CD8-positive, alpha-beta memory T cell (primary cell): ENCODE measurements around the gene UNC5B. TPM values are rescaled to one million over a fixed set of nuclear protein-coding genes. Genes with fewer than 3 reads are reported as not detected.

Experiments
- CTCF ChIA-PET: fragments of 350-600 bp; sonication (Branson Sonifier 250); formaldehyde crosslinking; loops from one replicate; lab custom pipeline; 2021; ENCODE audit warnings: antibody characterized with exemption; lab: Charles Lee
- POLR2A ChIA-PET: fragments of 350-600 bp; sonication (Branson Sonifier 250); formaldehyde crosslinking; loops from one replicate; lab custom pipeline; 2021; ENCODE audit warnings: antibody characterized with exemption; lab: Charles Lee
- DNase-seq, 5 donors: peaks; one replicate each; pipeline versions ENCODE4 v3.0.0 to v3.0.0-alpha.2; 2020 to 2022; ENCODE audit warnings: mixed read lengths in 1 of 5
- H3K27ac ChIP-seq: one replicate; pipeline ENCODE4 v1.7.0; 2013; ENCODE audit warnings: low read depth, mild to moderate bottlenecking, low read length, moderate library complexity
- H3K27me3 ChIP-seq: 2 replicates; pipeline ENCODE4 v1.7.0; 2013; ENCODE audit warnings: low read length, mild to moderate bottlenecking; ENCODE audit not compliant: insufficient read depth, poor library complexity, severe bottlenecking
- H3K36me3 ChIP-seq: 2 replicates; pipeline ENCODE4 v1.7.0; 2013; ENCODE audit warnings: mild to moderate bottlenecking, low read length, moderate library complexity; ENCODE audit not compliant: insufficient read depth
- H3K4me1 ChIP-seq: 2 replicates; pipeline ENCODE4 v1.7.0; 2013; ENCODE audit warnings: mild to moderate bottlenecking, low read length, moderate library complexity; ENCODE audit not compliant: insufficient read depth
- H3K4me3 ChIP-seq: 2 replicates; pipeline ENCODE4 v1.7.0; 2013; ENCODE audit warnings: mild to moderate bottlenecking, low read length
- H3K9me3 ChIP-seq: 2 replicates; pipeline ENCODE4 v1.7.0; 2013; ENCODE audit warnings: mild to moderate bottlenecking, low read length
- H3K27ac Mint-ChIP-seq, 8 donors: one replicate each; pipeline ENCODE4 v1.8.0; 2020 to 2021; ENCODE audit warnings: mixed read lengths in 8 of 8, mild to moderate bottlenecking in 6 of 8, inconsistent platforms in 3 of 8, moderate library complexity in 3 of 8
- H3K27me3 Mint-ChIP-seq, 2 donors: one replicate each; pipeline ENCODE4 v1.8.0; 2020 to 2021; ENCODE audit warnings: mixed read lengths in 2 of 2, mild to moderate bottlenecking in 1 of 2, moderate library complexity in 1 of 2
- H3K36me3 Mint-ChIP-seq, 3 donors: one replicate each; pipeline ENCODE4 v1.8.0; 2020 to 2021; ENCODE audit warnings: mixed read lengths in 3 of 3, inconsistent platforms in 1 of 3, mild to moderate bottlenecking in 1 of 3
- H3K4me1 Mint-ChIP-seq, 3 donors: one replicate each; pipeline ENCODE4 v1.8.0; 2020 to 2021; ENCODE audit warnings: mixed read lengths in 3 of 3, inconsistent platforms in 1 of 3, mild to moderate bottlenecking in 1 of 3
- H3K4me3 Mint-ChIP-seq, 7 donors: one replicate each; pipeline ENCODE4 v1.8.0; 2020 to 2021; ENCODE audit warnings: mixed read lengths in 7 of 7, mild to moderate bottlenecking in 6 of 7, moderate library complexity in 4 of 7, inconsistent platforms in 2 of 7
- H3K9me3 Mint-ChIP-seq, 5 donors: one replicate each; pipeline ENCODE4 v1.8.0; 2020 to 2022; ENCODE audit warnings: mixed read lengths in 5 of 5, mild to moderate bottlenecking in 3 of 5, moderate library complexity in 2 of 5, inconsistent platforms in 1 of 5
- polyA plus RNA-seq: library from polyadenylated mRNA; unstranded; fragments of 300-500 nt; fragmentation: Illumina TruSeq; gene quantifications from one replicate; pipeline ENCODE4 v1.2.3, GENCODE V29; 2021
- total RNA-seq, 2 experiments: library from RNA; stranded (reverse); gene quantifications; one replicate each; pipeline ENCODE4 v1.2.3, GENCODE V29; 2021

The UNC5B gene
- total and polyA plus RNA-seq, 3 experiments from 2014 or later: 0.06 to 0.13 (median 0.11) TPM

DNA sequence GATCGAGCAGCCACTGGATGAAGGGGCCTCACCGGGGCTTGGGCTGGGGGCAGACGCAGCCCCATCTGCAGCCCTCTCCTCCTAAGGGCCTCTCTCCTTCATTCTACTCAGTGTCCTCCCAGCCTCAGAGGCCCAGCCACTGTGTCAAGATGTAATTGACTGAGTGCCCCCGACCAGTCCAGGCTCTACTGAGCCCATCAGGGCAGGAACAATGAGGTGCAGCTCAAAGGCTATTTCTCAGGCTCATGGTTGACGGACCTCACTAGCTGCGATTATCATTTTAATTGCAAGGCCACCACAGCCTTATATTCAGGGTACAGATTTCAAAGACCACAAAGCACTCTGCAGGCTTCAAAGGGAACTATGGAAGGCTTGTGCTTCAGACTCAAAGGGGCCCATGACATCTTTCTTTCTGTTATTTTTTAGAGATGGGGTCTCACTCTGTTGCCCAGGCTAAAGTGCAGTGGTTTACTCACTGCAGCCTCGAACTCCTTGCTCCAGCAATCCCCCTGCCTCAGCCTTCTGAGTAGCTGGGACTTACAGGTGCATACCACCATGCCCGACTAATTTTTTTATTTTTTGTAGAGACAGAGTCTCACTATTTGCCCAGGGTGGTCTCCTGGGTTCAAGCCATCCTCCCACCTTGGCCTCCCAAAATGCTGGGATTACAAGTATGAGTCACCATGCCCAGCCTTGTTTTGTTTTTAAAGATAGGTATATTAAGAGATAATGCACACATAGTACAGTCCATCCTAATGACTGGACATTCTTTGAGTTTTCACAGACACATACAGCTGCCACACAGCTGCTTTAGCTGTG, 130.4 kb downstream of the UNC5B start:
- Histone ChIP-seq H3K36me3 (no peaks in the 10 kb centered on the region), H3K27me3 (no peaks in the 10 kb centered on the region), H3K27ac (no peak overlapping the region), H3K4me3 (no peak overlapping the region), H3K9me3 (no peaks in the 10 kb centered on the region), H3K4me1 (no peaks in the 10 kb centered on the region)
- H3K36me3 Mint-ChIP-seq: peaks cover 0 to 36% (median 3%) of the 10 kb centered on the region in 3 donors
- ChIA-PET CTCF (no interaction called here), POLR2A (no interaction called here)
- H3K4me3 Mint-ChIP-seq: no peak overlapping the region
- peak overlapping the region in 1 of 8 donors; percentile 17 for H3K27ac Mint-ChIP-seq
- DNase-seq: no peak
- no peaks in the 10 kb centered on the region for H3K4me1 Mint-ChIP-seq
- H3K27me3 Mint-ChIP-seq: no peaks in the 10 kb centered on the region
- H3K9me3 Mint-ChIP-seq: no peaks in the 10 kb centered on the region

DNA sequence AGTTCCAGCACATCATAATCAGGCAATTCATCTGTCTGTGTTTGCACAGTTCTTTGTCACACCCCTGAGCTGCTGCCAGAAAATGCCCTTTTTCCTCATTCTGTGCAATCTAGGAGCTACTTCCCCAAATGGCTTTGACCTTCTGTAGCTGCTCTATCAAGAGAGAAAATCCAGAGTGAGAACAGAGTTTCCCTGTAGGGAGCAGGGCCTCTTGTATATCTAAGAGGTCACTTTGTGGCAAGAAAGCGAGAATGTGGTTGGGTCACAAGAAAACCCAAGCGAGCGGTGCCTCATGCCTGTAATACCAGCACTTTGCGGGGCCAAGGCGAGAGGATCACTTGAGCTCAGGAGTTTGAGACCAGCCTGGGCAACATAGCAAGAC, 131.0 kb downstream of the UNC5B start:
- DNase-seq: no peak
- no peaks in the 10 kb centered on the region for H3K4me1 ChIP-seq
- H3K27me3 ChIP-seq: no peaks in the 10 kb centered on the region
- no peak overlapping the region for H3K27ac ChIP-seq
- no peak overlapping the region for H3K27ac Mint-ChIP-seq
- no peak overlapping the region for H3K4me3 Mint-ChIP-seq
- no peaks in the 10 kb centered on the region for H3K4me1 Mint-ChIP-seq
- no peaks in the 10 kb centered on the region for H3K9me3 ChIP-seq
- peaks cover 0 to 34% (median 3%) of the 10 kb centered on the region in 3 donors for H3K36me3 Mint-ChIP-seq
- no peaks in the 10 kb centered on the region for H3K9me3 Mint-ChIP-seq
- no peaks in the 10 kb centered on the region for H3K27me3 Mint-ChIP-seq
- no peaks in the 10 kb centered on the region for H3K36me3 ChIP-seq
- no peak overlapping the region for H3K4me3 ChIP-seq
- CTCF ChIA-PET: no interaction called here
- POLR2A ChIA-PET: interaction anchor here (0.7 kb wide), 1 partner anchor 218 kb away, joined by 3 read pairs; no protein-coding TSS in a partner anchor

DNA sequence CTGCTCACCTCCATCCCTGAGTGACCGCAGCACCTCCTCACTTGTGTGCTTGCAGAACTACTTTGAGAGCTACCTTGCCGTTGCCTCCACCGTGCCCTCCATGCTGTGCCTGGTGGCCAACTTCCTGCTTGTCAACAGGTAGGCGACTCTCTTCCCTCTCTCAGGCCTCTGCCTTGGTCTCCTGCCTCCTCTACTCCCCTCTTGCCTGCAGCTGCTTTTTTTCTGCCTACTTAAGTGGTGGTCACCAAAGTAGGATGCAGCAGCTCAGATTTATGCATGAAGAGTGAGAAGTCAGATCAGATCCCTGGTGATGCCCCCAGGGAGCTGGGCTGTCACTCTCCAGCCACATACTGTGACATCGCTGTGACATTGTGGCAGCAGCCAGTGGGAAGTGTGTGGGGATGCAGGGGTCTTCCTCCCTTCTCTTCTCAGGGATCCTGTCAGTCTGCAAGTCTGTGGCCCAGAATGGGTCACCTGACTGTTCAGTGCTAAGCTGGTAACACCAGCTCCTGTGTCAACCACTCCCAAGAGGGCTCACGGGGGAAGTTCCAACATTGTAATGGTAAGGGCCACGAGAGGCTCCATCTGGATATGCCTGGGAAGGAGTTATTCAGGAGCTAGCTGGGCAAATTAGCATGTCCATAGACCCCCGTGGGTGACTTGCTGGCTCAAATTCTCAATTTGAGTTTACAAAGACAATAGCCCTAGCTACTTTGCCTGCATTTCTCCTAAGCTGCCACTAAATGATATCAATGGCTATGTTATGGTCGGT, 132.0 kb downstream of the UNC5B start:
- Histone ChIP-seq H3K4me1 (no peaks in the 10 kb centered on the region), H3K36me3 (no peaks in the 10 kb centered on the region), H3K27me3 (no peaks in the 10 kb centered on the region), H3K9me3 (no peaks in the 10 kb centered on the region), H3K27ac (no peak overlapping the region), H3K4me3 (no peak overlapping the region)
- no peaks in the 10 kb centered on the region for H3K4me1 Mint-ChIP-seq
- no peak overlapping the region for H3K27ac Mint-ChIP-seq
- peaks cover 0 to 30% (median 5%) of the 10 kb centered on the region in 3 donors for H3K36me3 Mint-ChIP-seq
- no peak for DNase-seq
- ChIA-PET CTCF (no interaction called here), POLR2A (interaction anchor here (0.7 kb wide), 1 partner anchor 217 kb away, joined by 3 read pairs; no protein-coding TSS in a partner anchor)
- no peaks in the 10 kb centered on the region for H3K9me3 Mint-ChIP-seq
- H3K27me3 Mint-ChIP-seq: no peaks in the 10 kb centered on the region
- no peak overlapping the region for H3K4me3 Mint-ChIP-seq

DNA sequence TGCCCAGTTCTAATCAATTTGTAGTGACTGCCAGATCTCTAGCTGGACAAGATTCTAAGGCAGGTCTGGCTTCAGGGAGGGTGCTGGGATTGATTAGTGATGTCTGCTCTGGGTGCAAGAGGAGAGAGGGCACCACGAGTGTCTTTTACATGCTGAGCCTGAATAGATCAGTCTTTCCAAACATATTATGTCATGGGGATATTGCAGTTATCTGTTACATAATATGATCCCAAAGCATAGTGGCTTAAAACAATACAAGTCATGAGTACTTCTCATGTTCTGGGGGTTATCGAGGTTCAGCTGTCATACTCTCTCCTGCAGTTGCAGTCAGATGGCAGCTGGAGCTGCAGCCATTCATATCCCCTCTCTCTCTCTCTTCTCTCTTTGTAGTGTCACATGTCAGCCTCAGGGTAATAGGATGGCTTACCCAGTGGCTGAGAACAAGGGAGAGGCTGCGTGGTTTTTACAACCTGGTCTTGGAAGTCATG, 132.7 kb downstream of the UNC5B start:
- Mint-ChIP-seq H3K27me3 (no peaks in the 10 kb centered on the region), H3K4me3 (no peak overlapping the region), H3K27ac (no peak overlapping the region), H3K36me3 (peaks cover 0 to 30% (median 2%) of the 10 kb centered on the region in 3 donors), H3K9me3 (no peaks in the 10 kb centered on the region), H3K4me1 (peaks cover 0 to 4% (median 0%) of the 10 kb centered on the region in 3 donors)
- ChIA-PET POLR2A (no interaction called here), CTCF (no interaction called here)
- H3K36me3 ChIP-seq: no peaks in the 10 kb centered on the region
- no peaks in the 10 kb centered on the region for H3K9me3 ChIP-seq
- H3K4me1 ChIP-seq: no peaks in the 10 kb centered on the region
- H3K27me3 ChIP-seq: no peaks in the 10 kb centered on the region
- H3K4me3 ChIP-seq: no peak overlapping the region
- no peak overlapping the region for H3K27ac ChIP-seq
- no peak for DNase-seq

GRCh38 chr10:71345694-71346093, 133.3 kb downstream of the UNC5B start:
- ChIA-PET POLR2A (no interaction called here), CTCF (interaction anchor here (0.9 kb wide), 1 partner anchor 13 kb away, joined by 3 read pairs; no protein-coding TSS in a partner anchor)
- no peaks in the 10 kb centered on the region for H3K27me3 Mint-ChIP-seq
- Histone ChIP-seq H3K27ac (no peak overlapping the region), H3K9me3 (no peaks in the 10 kb centered on the region), H3K4me1 (no peaks in the 10 kb centered on the region), H3K4me3 (no peak overlapping the region), H3K27me3 (no peaks in the 10 kb centered on the region), H3K36me3 (no peaks in the 10 kb centered on the region)
- no peak overlapping the region for H3K4me3 Mint-ChIP-seq
- peaks cover 0 to 8% (median 5%) of the 10 kb centered on the region in 3 donors for H3K4me1 Mint-ChIP-seq
- no peak for DNase-seq
- H3K27ac Mint-ChIP-seq: peak overlapping the region in 1 of 8 donors; percentile 92
- peaks cover 0 to 26% (median 2%) of the 10 kb centered on the region in 3 donors for H3K36me3 Mint-ChIP-seq
- H3K9me3 Mint-ChIP-seq: no peaks in the 10 kb centered on the region

DNA sequence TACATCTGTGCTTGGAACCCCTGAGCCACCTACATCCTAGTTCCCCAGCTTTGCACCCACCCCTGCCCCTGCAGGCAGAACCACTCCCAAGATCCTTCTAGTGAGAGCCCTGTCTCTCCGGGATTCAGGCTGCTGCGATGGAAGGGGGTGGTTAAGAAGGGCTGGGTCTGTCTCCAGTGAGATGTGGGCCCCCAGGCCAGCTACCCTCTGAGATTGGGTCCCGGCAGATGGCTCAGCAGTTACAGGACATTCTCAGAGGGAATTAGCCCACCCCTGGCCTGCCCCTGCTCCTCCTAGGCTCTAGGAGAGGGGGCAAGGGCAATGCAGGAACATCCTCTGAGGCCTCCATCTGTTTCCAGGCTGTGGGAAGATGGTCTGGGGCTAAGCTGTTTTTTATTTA, 134.4 kb downstream of the UNC5B start:
- H3K27me3 ChIP-seq: no peaks in the 10 kb centered on the region
- H3K27ac ChIP-seq: no peak overlapping the region
- H3K4me1 ChIP-seq: no peaks in the 10 kb centered on the region
- no peak overlapping the region for H3K4me3 ChIP-seq
- CTCF ChIA-PET: interaction anchor here (0.9 to 1.5 kb wide), 2 partner anchors 9 to 12 kb away, joined by 3 read pairs; no protein-coding TSS in a partner anchor
- no peak for DNase-seq
- no peaks in the 10 kb centered on the region for H3K36me3 ChIP-seq
- Mint-ChIP-seq H3K9me3 (no peaks in the 10 kb centered on the region), H3K4me1 (peaks cover 0 to 13% (median 12%) of the 10 kb centered on the region in 3 donors), H3K4me3 (no peak overlapping the region), H3K27ac (peak overlapping the region in 1 of 8 donors; percentile 36), H3K36me3 (peaks cover 0 to 33% (median 2%) of the 10 kb centered on the region in 3 donors), H3K27me3 (no peaks in the 10 kb centered on the region)
- no peaks in the 10 kb centered on the region for H3K9me3 ChIP-seq
- POLR2A ChIA-PET: no interaction called here

DNA sequence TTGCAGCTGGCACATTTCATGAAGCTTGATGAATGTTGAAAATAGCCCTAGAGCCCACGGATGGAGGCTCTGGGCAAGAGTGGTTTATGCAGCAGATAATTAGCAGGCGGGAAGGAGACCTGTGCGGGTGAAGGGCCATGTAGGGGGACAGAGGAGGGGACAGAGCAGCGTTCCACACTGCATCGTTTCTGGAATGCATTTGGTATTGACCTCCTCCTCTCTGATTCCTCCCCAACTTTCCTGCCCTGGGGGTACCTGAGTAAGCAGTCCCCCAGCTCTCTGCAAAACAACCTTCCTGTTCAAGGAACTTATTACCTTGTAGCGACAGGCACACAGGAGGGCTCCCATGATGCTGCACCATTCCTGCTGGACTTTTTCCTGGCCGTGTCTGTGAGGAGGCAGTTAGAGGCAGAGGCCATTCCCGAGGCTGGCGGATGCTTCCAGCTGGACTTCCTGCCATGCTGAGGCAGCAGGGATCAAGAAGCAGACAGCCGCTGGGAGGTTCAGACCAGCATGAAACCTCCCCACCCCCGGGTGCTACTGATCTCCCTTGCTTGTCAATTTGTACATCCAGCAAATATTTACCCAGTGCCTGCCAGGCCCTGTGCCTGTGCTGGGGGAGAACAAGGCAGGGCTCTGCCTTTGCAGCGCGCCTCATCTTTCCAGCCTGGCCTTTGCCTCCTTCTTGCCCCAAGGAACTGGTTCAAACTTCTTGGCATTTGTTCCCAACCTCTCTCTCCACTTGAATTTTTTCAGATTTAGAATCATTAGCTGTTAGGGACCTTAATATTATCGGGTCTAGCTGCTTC, 135.4 kb downstream of the UNC5B start:
- peak overlapping the region in 1 of 7 donors; percentile 36 for H3K4me3 Mint-ChIP-seq
- peaks cover 0 to 13% (median 12%) of the 10 kb centered on the region in 3 donors for H3K4me1 Mint-ChIP-seq
- no peaks in the 10 kb centered on the region for H3K9me3 Mint-ChIP-seq
- H3K27me3 Mint-ChIP-seq: no peaks in the 10 kb centered on the region
- DNase-seq: no peak
- no peaks in the 10 kb centered on the region for H3K27me3 ChIP-seq
- POLR2A ChIA-PET: no interaction called here
- H3K36me3 ChIP-seq: peaks cover 4% of the 10 kb centered on the region
- H3K27ac ChIP-seq: no peak overlapping the region
- H3K36me3 Mint-ChIP-seq: peaks cover 0 to 40% (median 3%) of the 10 kb centered on the region in 3 donors
- H3K27ac Mint-ChIP-seq: peak overlapping the region in 2 of 8 donors; percentile 45 to 63
- no peak overlapping the region for H3K4me3 ChIP-seq
- CTCF ChIA-PET: interaction anchor here (1.5 kb wide), 2 partner anchors 10 to 20 kb away, joined by 3 read pairs; no protein-coding TSS in a partner anchor
- no peaks in the 10 kb centered on the region for H3K9me3 ChIP-seq
- no peaks in the 10 kb centered on the region for H3K4me1 ChIP-seq
